GM21390 (cell line): ENCODE results near the gene LIPA.

Experiments used
- ATAC-seq: cut with Tn5 transposase; IDR thresholded peaks from one replicate; pipeline ENCODE4 v1.9.1; 2021; ENCODE audit not compliant: unreplicated experiment

LIPA gene

DNA sequence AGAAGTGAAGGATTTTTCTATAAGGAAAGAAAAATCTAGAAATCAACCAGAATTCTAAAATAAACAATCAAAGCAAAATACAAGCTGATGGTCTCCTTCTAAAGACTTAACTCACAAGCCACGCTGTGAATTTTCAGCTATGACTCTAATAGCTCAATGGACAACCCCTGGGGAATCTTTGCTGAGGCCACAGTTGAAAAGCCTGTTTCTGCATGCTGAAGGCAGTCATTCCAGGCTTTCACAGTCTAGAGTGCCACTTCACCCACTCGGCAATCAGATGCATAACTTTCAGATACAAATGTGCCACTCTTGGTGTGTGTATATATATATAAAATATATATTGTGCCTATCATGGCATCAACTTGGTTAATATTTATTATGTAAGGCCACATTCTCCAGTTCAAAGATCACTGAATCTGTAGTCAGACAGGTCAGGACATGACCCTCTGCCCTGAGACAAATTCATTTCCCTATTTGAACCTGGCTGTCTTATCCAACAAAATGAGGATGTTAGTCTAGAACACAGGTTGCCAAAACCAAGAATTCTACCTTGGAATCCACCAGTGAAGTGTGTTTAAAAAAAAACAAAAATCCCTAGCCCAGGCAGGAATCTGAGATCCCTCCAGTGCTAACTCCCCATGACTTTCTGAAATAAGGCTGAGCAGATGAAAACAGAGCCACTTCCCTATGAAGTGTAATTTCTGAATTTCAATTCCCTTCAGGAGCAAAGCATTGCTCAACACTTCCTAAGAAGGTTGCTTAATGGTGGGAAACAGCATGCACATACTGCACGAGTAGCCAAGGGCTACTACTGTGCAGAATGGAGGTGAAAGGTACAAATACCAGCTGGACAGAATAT lies 9.9 kb downstream of the LIPA start:
- no peak for ATAC-seq

GRCh38 chr10:89241026-89241425 lies 10.5 kb downstream of the LIPA start:
- ATAC-seq: no peak

GRCh38 chr10:89240519-89240918 lies 11.1 kb downstream of the LIPA start:
- ATAC-seq: no peak

- ATAC-seq: no peak
Measured at GRCh38 chr10:89238956-89239644, 12.5 kb downstream of the LIPA start.

GRCh38 chr10:89237849-89238248 lies 13.7 kb downstream of the LIPA start:
- ATAC-seq: no peak

GRCh38 chr10:89236226-89236797 lies 15.3 kb downstream of the LIPA start:
- no peak for ATAC-seq

DNA sequence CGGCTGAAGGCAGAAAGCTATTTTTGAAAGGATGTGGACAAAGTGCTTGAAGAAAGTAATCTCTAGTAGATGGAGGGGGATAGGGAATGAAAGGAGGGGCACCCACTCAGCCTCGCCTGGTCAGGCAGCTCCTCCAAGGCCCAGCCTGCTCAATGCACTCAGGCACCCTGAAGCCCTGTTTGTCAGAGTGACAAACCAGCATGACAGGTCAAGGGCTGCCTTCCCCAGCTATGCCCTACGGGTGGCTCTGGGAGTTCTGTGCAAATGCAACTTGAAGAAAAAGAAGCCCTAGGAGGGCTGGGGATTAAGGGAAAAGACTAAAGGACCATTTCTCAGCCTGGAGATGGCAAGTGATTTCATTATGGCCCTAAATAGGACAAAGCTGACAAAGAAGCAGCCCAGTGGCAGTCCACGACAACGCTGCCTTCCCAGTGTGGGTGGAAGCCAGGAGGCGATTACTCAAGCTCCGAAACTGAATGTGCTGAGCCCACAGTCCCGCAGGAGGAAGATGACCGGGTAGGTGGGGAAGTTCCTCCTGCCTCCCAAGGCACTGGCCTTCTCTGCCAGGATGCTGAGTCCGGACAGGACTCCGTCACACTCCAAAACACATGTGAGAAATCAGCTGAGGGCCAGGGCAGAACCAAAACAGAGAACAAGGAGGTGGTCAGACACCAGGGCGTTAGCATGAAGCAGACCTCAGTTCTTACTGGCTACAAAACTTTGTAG lies 16.3 kb downstream of the LIPA start:
- no peak for ATAC-seq

GRCh38 chr10:89233033-89233432 lies 18.5 kb downstream of the LIPA start:
- no peak for ATAC-seq

DNA sequence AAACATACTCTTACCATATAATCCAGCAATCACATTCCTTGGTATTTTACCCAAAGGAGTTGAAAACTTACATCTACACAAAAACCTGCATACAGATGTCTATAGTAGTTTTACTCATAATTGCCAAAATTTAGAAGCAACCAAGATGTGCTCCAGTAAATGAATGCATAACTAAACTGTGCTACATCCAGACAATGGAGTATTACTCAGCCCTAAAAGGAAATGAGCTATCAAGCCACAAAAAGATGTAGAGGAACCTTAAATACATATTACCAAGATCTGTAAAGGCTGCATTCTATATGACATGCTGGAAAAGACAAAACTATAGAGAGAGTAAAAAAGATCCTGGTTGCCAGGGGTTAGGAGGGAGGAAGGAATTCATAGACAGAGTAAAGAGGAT lies 22.6 kb downstream of the LIPA start:
- no peak for ATAC-seq

DNA sequence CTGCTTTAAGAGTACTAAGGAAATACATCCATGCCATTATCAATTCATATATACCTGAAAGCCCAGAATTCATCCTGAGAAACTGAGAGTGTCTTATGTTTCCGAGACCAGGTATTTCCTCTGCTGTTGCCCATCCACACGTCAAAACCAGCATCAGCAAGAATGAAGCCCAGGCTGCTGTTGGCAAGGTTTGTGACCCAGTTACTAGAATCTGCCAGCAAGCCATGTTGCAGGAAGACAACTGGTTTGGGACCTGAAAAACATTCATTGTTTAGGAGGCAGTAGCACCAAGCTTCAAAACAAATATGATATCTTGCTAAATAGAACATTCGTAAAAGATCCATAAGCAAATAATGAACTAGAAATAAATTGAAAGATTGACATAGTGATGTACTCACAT lies 23.4 kb downstream of the LIPA start:
- no peak for ATAC-seq

GRCh38 chr10:89226891-89227290 lies 24.7 kb downstream of the LIPA start:
- ATAC-seq: no peak

GRCh38 chr10:89224739-89225443 lies 26.7 kb downstream of the LIPA start:
- no peak for ATAC-seq

DNA sequence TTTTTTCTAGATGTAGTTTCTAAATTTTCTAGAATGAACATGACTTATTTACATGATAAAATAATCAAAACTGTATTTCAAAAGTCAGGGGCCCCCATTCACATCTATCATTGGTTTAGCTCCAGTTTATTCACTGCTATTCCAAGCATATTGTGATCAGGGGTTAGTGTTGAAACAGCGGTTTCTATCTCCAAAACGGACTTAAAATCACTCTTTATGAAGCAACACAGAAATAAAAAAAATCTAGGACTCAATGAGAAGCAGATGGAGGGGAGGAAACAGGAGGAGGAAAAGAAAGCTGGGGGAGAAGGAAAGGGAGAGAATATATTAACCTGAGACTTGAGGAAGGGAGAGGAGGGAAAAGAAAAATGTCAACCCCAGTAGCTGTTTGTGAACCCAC lies 29.7 kb downstream of the LIPA start:
- ATAC-seq: no peak

GRCh38 chr10:89219513-89220218 lies 31.9 kb downstream of the LIPA start:
- no peak for ATAC-seq

DNA sequence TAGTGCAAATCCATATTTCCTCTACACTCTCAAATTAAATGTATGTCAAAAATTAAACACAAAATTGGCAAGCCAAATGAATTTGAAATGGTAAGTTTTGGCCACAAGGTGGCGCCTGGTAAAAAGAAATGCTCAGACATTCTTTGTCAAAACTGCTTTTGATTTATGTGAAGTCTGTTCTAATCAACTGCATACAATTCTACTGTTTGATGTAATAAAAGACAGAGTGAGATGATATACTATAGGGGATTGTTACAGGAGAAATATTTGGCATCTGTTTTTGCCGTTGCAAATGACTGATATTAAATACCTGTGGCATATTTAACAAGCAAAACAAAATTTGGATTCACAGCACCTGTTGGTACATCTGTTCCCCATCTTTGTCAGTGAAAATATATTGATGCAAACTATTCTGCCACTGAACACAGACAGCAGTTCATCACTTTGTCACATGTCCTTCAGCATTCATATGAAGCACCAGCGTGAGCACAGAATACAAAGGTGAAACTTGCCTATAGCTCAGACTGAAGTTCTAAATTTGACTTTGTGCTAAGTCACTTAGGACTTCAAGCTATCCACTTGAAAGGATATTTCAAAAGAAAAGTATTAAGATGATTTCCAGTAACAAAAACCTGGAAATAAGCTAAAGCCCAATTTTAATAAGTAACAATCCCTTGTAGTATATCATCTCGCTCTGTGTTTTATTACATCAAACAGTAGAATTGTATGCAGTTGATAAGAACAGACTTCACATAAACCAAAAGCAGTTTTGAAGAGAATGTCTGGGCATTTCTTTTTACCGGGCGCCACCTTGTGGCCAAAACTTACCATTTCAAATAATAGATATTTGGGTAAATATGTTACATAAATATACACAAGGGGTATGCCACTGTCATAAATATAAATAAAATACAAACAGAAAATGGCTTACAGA lies 34.3 kb downstream of the LIPA start:
- no peak for ATAC-seq

DNA sequence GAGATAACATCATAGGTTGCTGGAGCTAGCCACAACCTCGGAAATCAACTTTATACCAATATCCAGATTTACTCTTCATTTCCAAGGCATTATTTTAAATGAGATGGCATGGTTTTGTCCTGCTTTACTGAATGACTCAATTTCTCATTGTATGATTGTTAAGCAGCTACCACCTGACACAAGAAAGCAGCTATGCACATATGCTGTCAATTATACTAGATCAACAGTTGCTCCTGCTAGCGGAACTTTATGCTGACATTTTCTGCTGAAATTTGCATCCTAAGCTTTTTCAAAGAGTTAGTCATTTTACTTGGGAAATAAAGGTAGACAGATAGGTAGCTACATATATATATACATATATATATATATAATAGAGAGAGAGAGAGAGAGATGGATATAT lies 35.5 kb downstream of the LIPA start:
- ATAC-seq: no peak

- no peak for ATAC-seq
Measured at GRCh38 chr10:89215511-89215910, 36.1 kb downstream of the LIPA start.

DNA sequence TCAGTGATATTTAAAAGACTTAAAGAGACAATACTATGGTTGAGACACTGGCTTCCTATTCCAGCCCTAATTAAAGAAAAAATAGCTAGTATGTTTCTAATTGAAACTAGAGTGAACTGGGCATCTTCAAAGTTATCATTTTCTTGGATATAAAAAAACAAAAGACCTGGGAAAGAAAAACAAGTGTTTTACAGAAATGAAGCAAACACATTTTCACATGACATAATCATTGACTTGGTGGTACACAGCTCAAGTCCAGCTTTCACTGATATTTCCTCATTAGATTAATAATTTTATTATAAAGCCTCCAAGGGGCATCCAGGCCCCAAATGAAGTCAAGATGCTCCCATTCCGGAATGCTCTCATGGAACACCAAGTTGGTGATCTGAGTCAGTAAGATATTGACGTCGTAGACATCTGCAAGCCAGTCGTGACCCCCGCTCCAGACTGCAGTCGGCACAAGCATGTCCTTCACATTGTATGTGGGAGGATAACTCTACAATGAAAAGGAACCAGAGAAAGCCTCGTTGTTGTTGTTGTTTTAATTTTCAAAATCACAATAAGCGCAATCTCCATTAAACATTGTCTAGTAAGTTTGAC lies 36.9 kb downstream of the LIPA start:
- no peak for ATAC-seq
